Vagina (tissue), 2 donors: Measurements from ENCODE around the gene PDIA3. TPM values are rescaled to one million over a fixed set of nuclear protein-coding genes. Genes with fewer than 3 reads are reported as not detected.
A peak's percentile ranks its signal among the peaks of the same experiment; 100 is the strongest.

Source experiments
- DNase-seq, 2 donors: peaks; one replicate each; pipeline ENCODE4 v3.0.0-alpha.2; 2017; ENCODE audit errors: extremely low spot score in 2 of 2
- H3K27ac ChIP-seq: fragments of 200-600 bp; sonication (generic); one replicate; pipeline ENCODE4 v1.5.1; 2019
- H3K27me3 ChIP-seq: fragments of 200-600 bp; sonication (generic); one replicate; pipeline ENCODE4 v1.5.1; 2019
- H3K36me3 ChIP-seq, 2 donors: fragments of 200-600 bp; sonication (generic); one replicate each; pipeline ENCODE4 v1.5.1; 2017 to 2019
- H3K4me1 ChIP-seq: fragments of 200-600 bp; sonication (generic); one replicate; pipeline ENCODE4 v1.5.1; 2019
- H3K4me3 ChIP-seq, 2 donors: fragments of 200-600 bp; sonication (generic); 1 replicate in 1 of 2; 2 replicates in 1 of 2; pipeline ENCODE4 v1.5.1; 2016 to 2019
- H3K9me3 ChIP-seq: fragments of 200-600 bp; sonication (generic); one replicate; pipeline ENCODE4 v1.5.1; 2019
- POLR2A ChIP-seq, 2 donors: fragments of 450-650 bp; IDR thresholded peaks; one replicate each; pipeline ENCODE4 v1.6.1; 2017; ENCODE audit warnings: antibody characterized with exemption in 2 of 2, mild to moderate bottlenecking in 2 of 2, moderate library complexity in 2 of 2
- POLR2AphosphoS5 ChIP-seq, 2 donors: sonication (generic); formaldehyde crosslinking; IDR thresholded peaks; one replicate each; pipeline ENCODE4 v1.9.0; 2017; ENCODE audit warnings: antibody characterized with exemption in 2 of 2, mild to moderate bottlenecking in 2 of 2, low read depth in 1 of 2; ENCODE audit not compliant: insufficient read depth in 1 of 2
- intact Hi-C: fragments of 100-400 bp; cut with DNase I; formaldehyde crosslinking; loops from one replicate; pipeline ENCODE4 v1.15.1; 2023
- total RNA-seq: library from RNA; depleted of rRNA; stranded (reverse); fragments of >200 nt; gene quantifications from one replicate; pipeline ENCODE4 v1.2.3, GENCODE V29; 2016
- TF ChIP-seq, protein P1 (sequence below), 3 experiments: fragments of 450-650 bp in 2 of 3; fragments of 200-600 bp in 1 of 3; sonication (generic) in 1 of 3; IDR thresholded peaks; one replicate each; pipeline ENCODE4 v1.5.1; 2017 to 2019; ENCODE audit warnings: antibody characterized with exemption in 3 of 3, mild to moderate bottlenecking in 2 of 3, moderate library complexity in 2 of 3

Gene PDIA3
- total RNA-seq, 1 donor from 2014 or later: 93.8 TPM

DNA sequence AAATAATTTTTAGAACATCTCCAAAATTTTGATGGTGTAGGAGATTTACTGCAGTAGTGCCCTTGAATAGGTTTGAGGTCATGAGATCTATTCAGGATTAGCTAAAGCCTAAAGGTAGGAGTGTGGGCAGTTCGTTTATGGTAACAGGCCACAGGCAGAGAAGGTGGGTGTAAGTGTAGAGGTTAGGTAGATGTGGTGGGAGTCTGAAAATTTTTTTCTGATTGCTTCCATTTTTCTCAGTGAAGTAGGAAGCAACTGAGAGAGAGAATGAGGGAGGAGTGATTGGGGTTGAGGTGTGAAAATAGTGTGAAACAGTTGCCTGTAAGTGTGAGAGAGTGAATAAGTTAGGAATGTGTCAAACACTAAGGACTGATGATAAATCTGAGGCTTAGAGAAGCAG lies 32.8 kb downstream of the PDIA3 start:
- TF ChIP-seq POLR2AphosphoS5 (IDR thresholded peaks at IDR 0.05; ENCODE audit: insufficient read depth in 1 of 2, low read depth in 1 of 2) (no peak), POLR2A (IDR thresholded peaks at IDR 0.05) (no peak)
- TF ChIP-seq, protein P1, sequence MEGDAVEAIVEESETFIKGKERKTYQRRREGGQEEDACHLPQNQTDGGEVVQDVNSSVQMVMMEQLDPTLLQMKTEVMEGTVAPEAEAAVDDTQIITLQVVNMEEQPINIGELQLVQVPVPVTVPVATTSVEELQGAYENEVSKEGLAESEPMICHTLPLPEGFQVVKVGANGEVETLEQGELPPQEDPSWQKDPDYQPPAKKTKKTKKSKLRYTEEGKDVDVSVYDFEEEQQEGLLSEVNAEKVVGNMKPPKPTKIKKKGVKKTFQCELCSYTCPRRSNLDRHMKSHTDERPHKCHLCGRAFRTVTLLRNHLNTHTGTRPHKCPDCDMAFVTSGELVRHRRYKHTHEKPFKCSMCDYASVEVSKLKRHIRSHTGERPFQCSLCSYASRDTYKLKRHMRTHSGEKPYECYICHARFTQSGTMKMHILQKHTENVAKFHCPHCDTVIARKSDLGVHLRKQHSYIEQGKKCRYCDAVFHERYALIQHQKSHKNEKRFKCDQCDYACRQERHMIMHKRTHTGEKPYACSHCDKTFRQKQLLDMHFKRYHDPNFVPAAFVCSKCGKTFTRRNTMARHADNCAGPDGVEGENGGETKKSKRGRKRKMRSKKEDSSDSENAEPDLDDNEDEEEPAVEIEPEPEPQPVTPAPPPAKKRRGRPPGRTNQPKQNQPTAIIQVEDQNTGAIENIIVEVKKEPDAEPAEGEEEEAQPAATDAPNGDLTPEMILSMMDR (IDR thresholded peaks at IDR 0.05): no peak
- no peaks in the 10 kb centered on the region for H3K9me3 ChIP-seq
- DNase-seq: no peak
- no peak overlapping the region for H3K27ac ChIP-seq
- H3K27me3 ChIP-seq: no peaks in the 10 kb centered on the region
- no peak overlapping the region for H3K4me3 ChIP-seq
- H3K36me3 ChIP-seq: peaks cover 0 to under 1% of the 10 kb centered on the region in 2 donors
- intact Hi-C loops: no loop called here
- H3K4me1 ChIP-seq: peaks cover 22% of the 10 kb centered on the region

DNA sequence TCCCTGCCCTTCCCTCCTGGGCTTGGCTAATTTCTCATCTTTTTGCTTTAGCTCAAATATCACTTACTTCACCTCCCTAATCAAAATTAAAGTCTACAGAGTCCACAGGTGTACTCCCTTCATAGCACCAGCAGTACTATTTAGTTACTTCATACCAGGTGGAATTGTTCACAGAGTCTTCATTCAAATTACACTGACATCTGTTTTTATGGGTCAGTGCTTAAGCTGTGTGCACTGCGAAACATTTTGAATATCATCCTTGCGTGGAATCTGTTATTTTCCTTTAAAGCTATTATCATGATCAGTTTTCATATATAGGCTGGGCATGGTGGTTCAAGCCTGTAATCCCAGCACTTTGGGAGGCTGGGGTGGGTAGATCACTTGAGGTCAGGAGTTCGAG lies 43.2 kb downstream of the PDIA3 start:
- no peak for TF ChIP-seq POLR2A (IDR thresholded peaks at IDR 0.05)
- TF ChIP-seq, protein P1 (IDR thresholded peaks at IDR 0.05): no peak
- TF ChIP-seq POLR2AphosphoS5 (IDR thresholded peaks at IDR 0.05; ENCODE audit: insufficient read depth in 1 of 2, low read depth in 1 of 2): no peak
- peaks cover 16% of the 10 kb centered on the region for H3K4me1 ChIP-seq

DNA sequence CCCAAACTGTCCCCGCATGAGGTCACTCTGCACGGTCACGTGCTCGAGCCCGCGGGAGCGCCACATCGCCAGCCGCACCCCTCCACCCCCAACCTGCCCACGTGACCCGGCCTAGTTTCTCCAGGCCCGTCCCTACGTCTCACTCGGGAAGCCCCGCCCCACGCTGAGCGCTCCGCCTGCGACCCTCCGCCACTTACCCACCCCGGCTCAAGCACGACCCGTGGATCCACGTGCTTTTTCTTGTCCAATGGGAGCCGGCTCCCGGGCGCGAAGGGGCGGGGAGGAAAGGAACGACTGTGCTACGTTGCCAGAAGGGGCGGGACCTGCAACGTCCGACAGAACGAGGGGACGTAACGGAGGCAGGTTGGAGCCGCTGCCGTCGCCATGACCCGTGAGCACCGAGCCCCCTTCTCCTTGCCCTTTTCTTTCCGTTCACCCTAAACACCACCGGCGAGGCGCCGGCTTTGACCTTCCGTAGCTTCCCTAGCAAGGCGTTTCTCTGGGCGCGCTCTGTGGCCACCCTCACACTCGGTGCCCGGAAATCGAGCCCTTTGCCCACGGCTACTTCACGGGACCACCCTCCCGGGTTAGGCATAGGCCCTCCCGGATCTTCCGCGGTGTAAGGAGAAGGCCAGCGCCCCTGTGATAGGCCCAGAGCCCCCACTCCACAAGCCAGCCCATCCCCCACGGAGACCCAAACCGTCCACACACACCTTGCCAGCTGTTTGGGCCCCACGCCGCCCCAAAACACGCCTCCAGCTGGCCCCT lies 45.9 kb downstream of the PDIA3 start, which contains the start of gene SERF2:
SERF2 (plus strand) TSS at position 328 of the 768 bp plus-strand sequence; CDS start at position 385, 57 bp downstream.
- no peaks in the 10 kb centered on the region for H3K27me3 ChIP-seq
- peak within 1 kb of the TSS; percentile 99 for H3K27ac ChIP-seq
- intact Hi-C loops: loop anchor here (2.0 kb wide), 1 partner anchor 15 kb away; the partner anchor contains the start of gene ELL3
- H3K4me3 ChIP-seq: peak within 1 kb of the TSS; percentile 82 to 91
- H3K9me3 ChIP-seq: no peaks in the 10 kb centered on the region
- DNase-seq: peak; percentile 100
- H3K36me3 ChIP-seq: peaks cover 0 to 23% of the 10 kb centered on the region in 2 donors
- H3K4me1 ChIP-seq: peaks cover 34% of the 10 kb centered on the region
- TF ChIP-seq POLR2A (IDR thresholded peaks at IDR 0.05) (peak; percentile 89 to 99), POLR2AphosphoS5 (IDR thresholded peaks at IDR 0.05; ENCODE audit: insufficient read depth in 1 of 2, low read depth in 1 of 2) (peak; percentile 94 to 100)
- TF ChIP-seq, protein P1 (IDR thresholded peaks at IDR 0.05): no peak

More for the DNA sequence above, 43.2 kb downstream of the PDIA3 start:
- no peaks in the 10 kb centered on the region for H3K9me3 ChIP-seq
- H3K36me3 ChIP-seq: peaks cover 0 to 9% of the 10 kb centered on the region in 2 donors
- H3K27me3 ChIP-seq: no peaks in the 10 kb centered on the region
- intact Hi-C loops: no loop called here
- no peak for DNase-seq
- no peak overlapping the region for H3K4me3 ChIP-seq
- H3K27ac ChIP-seq: no peak overlapping the region

DNA sequence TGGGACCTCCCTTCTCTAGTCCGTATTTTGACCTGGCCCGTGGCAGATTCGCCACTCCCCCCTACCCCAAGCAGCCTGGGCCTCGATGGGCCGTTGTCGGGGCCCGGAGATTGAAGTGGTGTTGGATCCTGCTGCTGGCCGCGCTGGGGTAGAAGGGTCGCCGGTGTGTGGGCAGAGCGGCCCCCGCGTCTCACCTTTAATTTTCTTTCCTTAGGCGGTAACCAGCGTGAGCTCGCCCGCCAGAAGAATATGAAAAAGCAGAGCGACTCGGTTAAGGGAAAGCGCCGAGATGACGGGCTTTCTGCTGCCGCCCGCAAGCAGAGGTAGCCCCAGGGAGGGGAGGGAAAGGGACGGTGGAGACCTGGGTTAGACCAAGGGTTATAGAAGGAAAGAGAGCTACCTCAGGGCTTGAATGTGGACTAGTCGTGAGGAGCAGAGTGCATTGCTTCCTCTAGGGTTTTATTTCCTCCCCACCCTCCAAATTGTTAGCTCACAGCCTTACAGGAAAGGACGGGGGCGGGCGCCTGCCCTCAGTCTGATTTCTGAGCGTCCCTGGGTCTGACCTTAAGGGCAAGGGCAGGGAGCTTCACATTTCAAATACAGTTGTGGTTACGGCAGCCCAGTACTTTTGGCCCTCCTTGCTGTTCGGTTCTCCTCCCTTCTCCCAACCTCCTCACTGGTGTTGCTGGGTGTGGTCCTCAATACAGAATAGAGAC lies 46.7 kb downstream of the PDIA3 start:
- intact Hi-C loops: loop anchor here (2.0 kb wide), 1 partner anchor 16 kb away; the partner anchor contains the start of gene ELL3

More for the DNA sequence above, 46.7 kb downstream of the PDIA3 start:
- Histone ChIP-seq H3K4me3 (peak overlapping the region; percentile 82 to 91), H3K36me3 (peaks cover 0 to 26% of the 10 kb centered on the region in 2 donors), H3K27ac (peak overlapping the region; percentile 99), H3K9me3 (no peaks in the 10 kb centered on the region), H3K4me1 (peaks cover 40% of the 10 kb centered on the region), H3K27me3 (no peaks in the 10 kb centered on the region)
- TF ChIP-seq POLR2AphosphoS5 (IDR thresholded peaks at IDR 0.05; ENCODE audit: insufficient read depth in 1 of 2, low read depth in 1 of 2) (no peak), POLR2A (IDR thresholded peaks at IDR 0.05) (no peak)
- TF ChIP-seq, protein P1 (IDR thresholded peaks at IDR 0.05): no peak
- DNase-seq: no peak
